Measurements from ENCODE around the gene CISTR.

The CISTR gene

DNA sequence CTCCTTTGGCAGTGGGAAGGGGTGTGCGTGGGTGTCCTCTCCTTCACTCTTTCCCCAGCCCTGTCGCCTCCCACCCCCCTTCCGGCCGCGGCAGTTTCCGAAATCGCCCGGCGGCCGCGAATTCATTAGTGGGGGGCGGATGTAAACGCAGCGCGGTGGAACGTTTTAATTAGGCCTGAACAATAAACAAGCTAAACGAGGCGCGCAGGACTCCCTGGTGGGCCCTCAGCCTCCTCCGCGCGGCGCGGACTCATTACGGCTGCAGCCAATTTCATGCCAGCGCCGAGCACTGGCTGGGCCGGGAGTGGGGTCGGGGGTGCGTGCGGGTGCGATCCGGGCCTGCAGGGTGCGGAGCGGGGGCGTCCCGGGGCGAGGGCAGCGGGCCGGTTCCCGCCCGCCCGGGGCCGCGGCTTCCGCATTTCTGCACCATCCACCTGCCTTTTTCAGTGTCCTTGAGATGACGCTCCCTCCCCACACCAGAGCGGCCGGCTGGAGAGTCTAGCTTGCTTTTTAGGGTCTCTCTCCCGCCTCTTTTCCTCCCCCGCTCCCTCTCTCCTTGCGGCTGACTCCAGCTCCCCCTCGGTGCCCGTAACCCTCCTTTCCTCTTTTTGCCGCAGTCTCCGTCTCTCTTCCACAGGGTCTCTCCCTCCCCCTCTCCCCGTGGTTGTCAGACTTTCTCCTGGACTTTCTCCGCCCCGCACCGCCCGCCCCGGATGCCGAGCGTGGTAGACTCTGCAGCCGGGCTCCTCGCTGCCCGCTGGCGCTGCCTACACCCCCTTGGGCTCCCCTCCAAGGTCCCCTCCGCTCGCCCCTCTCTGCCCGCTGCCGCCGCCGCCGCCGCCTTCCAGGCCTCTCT is at the start of gene CISTR:
Gene CISTR, minus strand, starts transcription at position 644 of the 856 bp plus-strand sequence.
- TF ChIP-seq GATA3 (IDR thresholded peaks at IDR 0.05; ENCODE audit: low read depth, low read length) (no peak), GATA2 (IDR thresholded peaks at IDR 0.05; ENCODE audit: low read depth, low read length) (no peak)

DNA sequence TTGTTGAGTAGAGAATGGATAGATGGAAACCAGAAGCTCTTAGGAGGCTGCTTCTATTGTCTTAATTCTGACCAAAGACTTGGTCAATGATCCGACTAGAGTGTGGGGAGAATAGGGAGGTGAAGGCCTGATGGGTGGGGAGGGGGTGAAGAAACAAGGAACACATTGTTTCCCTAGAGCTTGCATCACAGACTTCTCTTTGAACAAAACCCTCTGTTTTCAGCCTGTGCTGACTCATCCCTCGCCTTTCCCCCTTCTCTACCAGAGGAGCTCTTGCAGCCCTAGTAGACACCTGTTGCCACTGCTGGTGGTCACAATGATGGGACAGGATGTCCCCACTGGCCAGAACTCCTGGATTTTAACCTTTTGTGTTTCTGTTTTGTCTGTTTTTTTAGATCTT is 46.8 kb upstream of the CISTR start:
- TF ChIP-seq GATA2 (IDR thresholded peaks at IDR 0.05; ENCODE audit: low read depth, low read length) (no peak), GATA3 (IDR thresholded peaks at IDR 0.05; ENCODE audit: low read depth, low read length) (no peak)

DNA sequence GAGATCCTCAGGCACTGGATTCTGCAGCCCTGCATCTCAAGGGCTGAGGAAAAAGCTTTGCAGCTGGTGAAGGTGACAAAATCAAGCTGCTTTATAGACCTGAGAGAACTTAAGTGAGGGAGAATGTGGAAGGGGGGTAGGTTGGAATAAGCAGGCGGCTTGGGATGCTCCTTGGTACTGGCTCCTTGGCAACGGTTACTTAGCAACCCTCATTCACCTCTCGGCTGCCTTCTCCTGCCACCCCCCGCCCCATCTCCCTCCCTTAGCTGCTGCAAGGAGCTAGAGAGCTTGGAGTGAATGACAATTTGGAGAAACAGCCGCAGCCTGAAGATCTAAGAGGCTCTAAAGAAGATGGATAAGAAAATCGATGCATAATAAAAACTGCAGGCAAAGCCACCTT is 44.1 kb upstream of the CISTR start:
- no peak for TF ChIP-seq GATA2 (IDR thresholded peaks at IDR 0.05; ENCODE audit: low read depth, low read length)
- TF ChIP-seq GATA3 (IDR thresholded peaks at IDR 0.05; ENCODE audit: low read depth, low read length) = no peak

DNA sequence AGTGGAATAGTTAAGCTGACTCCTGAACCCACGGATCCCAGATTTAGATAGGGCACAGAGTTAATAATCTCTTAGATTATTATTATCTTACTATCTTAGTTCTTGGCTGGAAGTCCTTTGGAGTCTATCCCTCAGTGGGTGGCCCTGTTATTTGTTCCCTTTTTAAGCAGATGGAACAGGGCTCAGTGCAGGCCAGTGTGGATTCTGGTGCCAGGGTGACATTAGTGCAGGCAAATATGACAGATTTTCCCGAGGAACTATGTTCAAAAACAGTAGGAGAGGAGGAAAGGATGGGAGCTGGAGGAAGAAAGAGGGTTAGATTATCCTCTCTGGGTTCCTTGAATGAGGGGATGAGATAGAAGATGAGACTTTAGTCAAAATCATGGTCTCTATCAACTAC is 41.4 kb upstream of the CISTR start:
- TF ChIP-seq GATA3 (IDR thresholded peaks at IDR 0.05; ENCODE audit: low read depth, low read length) (no peak), GATA2 (IDR thresholded peaks at IDR 0.05; ENCODE audit: low read depth, low read length) (no peak)

DNA sequence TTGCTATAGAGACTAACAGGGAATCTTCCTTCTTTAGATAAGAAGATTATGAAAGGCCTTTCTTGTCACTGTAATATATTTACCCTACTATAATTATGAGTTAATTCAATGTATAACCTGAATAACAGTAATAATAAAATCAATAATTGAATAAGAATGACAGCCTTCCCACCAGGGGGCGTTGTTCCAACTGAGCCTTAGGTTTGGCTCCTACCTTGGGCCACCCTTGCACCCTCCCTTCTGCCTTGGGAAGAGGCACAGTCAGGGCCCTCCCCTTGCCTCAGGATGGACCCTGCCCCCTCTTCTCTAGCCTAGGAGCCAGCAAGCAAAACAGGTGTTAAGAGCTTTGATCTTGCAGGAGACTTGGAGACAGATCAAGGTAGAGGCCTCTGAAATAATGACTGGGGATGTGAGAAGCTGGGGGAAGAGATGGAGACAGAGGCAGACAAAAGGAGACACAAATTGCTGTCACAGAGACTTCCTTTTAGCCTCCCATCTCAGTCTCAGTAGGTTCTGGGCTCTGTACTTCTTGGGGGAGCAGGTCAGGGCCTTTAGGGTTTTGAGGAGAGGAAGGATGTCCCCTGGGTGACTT is 40.1 kb upstream of the CISTR start:
- TF ChIP-seq GATA3 (IDR thresholded peaks at IDR 0.05; ENCODE audit: low read depth, low read length) (no peak), GATA2 (IDR thresholded peaks at IDR 0.05; ENCODE audit: low read depth, low read length) (no peak)

DNA sequence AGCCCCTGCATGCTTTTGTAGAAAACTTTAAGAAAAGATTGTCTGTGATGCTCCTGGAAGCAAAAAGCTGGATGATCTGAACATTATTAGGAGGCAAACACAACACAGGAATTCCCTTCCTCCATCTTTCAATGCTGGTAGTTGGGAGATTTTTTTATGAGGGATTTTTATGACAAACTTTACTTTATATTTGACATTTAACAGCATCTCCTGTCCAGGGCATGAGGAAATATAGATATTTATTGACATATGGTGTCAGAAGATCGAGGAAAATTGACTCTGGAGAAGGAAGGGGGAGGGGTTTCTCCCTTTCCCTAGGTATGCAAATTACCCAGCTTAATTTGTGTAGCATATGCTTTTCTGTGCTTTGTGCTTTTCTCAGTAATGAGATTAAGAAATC is 37.8 kb upstream of the CISTR start:
- TF ChIP-seq GATA3 (IDR thresholded peaks at IDR 0.05; ENCODE audit: low read depth, low read length) = no peak
- no peak for TF ChIP-seq GATA2 (IDR thresholded peaks at IDR 0.05; ENCODE audit: low read depth, low read length)

DNA sequence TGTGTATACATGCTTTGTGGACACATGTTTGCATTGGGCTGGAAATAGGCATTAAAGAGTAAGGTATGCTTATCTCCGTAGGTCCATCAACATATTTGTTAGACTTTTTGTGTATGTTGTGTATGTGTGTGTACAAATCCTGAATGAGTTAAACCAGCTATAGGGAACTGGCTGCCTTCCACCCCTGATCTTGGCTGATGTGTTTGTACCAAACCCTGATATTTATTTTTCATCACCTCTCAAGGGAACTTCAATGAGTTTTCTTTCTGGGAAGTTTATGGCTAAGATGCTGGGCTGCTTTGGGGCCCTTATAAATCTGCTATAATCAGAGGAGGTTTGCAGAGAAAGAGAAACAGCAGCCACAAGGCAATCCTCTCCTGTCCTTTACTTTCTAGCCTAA is 37.1 kb upstream of the CISTR start:
- TF ChIP-seq GATA2 (IDR thresholded peaks at IDR 0.05; ENCODE audit: low read depth, low read length) = no peak
- no peak for TF ChIP-seq GATA3 (IDR thresholded peaks at IDR 0.05; ENCODE audit: low read depth, low read length)

DNA sequence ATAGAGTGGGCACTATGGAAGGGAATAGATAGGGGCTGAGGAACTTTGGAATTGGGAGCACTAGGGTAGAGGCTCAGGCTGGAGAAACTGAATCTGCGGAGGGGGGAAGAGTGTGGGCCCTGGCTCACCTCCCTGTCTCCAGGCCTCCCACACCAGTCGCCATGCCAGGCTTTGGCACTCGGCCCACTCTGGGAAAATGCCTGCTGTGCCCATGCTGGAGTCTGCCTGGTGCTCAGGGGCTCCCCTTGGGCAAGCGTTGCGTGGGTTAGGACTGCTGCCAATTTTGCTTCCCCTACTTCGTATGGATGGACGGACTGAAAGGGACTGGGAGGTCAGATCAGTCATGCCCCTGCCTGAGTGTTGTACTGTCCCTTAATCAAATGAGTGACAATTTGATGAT is 34.6 kb upstream of the CISTR start:
- TF ChIP-seq GATA3 (IDR thresholded peaks at IDR 0.05; ENCODE audit: low read depth, low read length) = no peak
- no peak for TF ChIP-seq GATA2 (IDR thresholded peaks at IDR 0.05; ENCODE audit: low read depth, low read length)

DNA sequence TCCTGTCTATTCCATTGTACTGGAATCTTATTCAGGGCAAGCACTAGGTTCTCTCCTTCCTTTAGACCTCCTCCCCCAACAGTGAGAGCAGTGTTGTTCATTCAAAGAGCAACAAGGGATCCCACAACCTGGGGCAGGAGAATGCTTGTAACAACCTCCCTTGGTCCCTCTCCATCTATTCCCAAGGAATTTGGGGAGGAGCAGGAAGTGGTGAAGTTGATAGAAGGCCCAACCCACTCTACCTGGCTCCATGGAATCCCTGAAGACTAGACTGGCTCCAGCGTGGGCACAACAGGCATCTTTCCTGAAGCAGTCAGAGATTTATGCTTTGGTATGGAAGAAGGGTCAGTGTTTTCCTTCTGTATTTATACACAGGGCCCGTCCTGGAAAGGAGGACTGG is 33.4 kb upstream of the CISTR start:
- TF ChIP-seq GATA2 (IDR thresholded peaks at IDR 0.05; ENCODE audit: low read depth, low read length) = no peak
- no peak for TF ChIP-seq GATA3 (IDR thresholded peaks at IDR 0.05; ENCODE audit: low read depth, low read length)

DNA sequence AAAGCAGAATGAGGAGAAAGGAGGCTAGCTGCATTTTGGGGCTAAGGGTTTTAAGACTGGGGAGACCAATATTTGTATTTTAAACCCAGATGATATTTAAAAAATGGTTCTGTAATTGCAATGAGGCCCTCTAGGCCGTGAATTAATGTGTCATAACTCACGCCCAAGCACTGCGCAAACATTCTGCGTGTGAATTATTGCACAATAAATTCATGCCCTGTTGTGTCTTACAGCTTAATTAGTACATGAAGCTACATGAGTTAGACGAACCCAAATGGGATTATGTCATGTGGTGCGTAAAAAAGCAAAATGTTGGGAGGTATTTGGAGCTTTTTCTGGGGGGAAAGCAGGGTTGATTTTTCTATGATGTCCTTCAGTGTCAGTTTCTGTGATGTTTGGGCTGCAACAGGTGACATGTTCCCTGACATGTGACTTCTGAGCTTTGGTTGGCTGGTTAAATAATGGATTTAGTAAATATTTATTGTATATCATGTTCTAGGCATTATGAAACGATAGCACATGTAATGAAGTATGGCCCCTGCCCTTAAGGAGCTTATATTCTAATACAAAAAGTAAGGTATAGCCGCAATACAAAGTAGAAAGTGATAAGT is 30.4 kb upstream of the CISTR start:
- TF ChIP-seq GATA3 (IDR thresholded peaks at IDR 0.05; ENCODE audit: low read depth, low read length) = no peak
- no peak for TF ChIP-seq GATA2 (IDR thresholded peaks at IDR 0.05; ENCODE audit: low read depth, low read length)

DNA sequence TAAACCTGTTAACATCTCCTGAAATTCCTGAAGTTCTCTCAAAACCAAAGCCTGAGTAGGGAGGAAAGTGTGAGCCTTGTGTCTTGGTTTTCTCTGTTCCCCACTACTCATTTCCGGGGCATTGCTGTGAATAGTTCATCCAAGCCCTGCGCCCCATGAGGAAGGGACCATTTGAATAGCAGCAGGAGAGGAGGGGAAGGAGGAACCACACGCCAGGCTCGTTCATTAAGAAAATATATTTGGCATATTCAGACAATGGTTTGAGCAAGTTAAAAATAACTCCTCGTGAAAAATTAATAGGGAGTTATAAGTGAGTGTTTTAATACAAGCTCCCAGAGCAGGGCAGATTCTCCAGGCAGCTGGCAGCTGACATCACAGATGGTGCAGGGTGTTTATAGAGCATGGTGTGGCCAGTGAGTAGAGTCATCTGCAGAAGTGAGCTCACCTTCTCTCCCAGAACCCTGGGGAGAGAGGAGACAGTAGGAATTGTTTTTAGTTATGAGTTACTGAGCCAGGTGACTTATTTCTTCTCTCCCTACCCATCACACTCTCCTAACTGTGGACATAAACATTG is 29.5 kb upstream of the CISTR start:
- no peak for TF ChIP-seq GATA2 (IDR thresholded peaks at IDR 0.05; ENCODE audit: low read depth, low read length)
- no peak for TF ChIP-seq GATA3 (IDR thresholded peaks at IDR 0.05; ENCODE audit: low read depth, low read length)

DNA sequence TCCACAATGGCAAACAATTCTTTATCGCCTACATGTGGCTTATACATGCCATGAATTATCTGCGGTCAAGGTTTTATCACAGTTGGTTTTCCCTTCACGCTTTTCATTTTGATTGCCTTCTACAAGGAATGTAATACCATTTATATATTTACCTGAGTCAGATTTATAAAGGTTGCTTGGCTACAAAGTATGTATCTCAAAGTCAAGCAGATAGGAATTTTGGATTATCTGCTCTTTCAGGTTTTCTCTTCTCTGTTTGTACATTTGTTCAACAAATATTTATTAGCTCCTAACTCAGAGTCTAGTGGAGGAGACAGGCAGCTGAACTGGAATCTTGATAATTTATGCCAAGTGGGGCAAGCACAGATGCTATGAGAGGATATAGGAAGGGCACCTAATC is 28.5 kb upstream of the CISTR start:
- TF ChIP-seq GATA3 (IDR thresholded peaks at IDR 0.05; ENCODE audit: low read depth, low read length) = no peak

DNA sequence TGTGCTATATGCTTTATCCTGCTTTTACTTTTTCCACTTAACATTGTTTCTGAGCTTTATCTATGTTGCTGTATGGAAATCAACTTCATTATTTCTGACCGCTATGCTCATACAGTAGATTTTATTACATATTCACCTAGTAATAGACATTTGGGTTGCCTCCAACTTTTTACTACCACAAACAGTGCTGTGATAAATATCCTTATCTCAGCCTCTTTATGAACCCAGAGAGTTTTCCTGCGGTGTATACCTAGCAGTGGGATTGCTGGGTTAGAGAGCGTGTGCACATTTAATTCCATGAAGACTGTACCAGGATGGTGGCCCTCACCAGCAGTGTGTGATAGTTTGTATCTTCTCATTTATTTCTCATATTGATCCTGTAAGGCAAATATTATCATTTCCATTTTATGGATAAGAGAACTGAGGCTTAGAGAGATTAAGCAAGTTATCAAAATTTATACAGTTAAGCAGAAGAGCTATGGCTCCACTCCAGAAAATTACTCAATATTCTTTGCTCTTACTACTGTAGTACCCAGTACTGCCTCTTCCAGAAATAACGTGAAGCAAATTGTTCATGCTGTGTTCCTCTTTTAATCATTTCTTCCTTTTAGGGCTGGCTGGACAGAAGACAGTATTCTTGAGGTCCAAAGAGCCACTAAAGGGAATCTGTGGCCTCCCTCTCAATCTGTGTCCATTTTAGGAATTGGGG is 26.3 kb upstream of the CISTR start:
- TF ChIP-seq GATA3 (IDR thresholded peaks at IDR 0.05; ENCODE audit: low read depth, low read length) = no peak
- TF ChIP-seq GATA2 (IDR thresholded peaks at IDR 0.05; ENCODE audit: low read depth, low read length) = no peak

DNA sequence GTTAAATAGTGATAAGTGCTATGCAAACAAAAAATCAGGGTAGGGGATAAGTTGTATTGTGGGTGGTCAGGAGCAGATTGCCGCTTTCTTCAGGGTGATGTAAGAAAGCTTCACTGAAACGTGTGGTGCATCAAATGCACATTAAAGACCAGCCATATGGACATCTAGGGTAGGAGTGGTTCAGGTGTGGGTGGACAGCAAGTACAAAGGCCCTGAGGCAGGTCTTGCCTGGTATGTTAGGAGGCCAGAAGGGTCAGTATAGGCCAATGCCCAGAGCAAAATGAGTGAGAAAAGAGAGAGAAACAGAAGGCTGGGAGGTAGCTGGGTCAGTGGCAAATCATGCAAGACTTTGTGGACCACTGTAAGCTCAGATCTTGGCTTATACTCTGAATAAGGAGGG is 25.6 kb upstream of the CISTR start:
- no peak for TF ChIP-seq GATA2 (IDR thresholded peaks at IDR 0.05; ENCODE audit: low read depth, low read length)
